GM19240 (cell line): ENCODE data around the gene ABCG1.

Source experiments
- DNase-seq: peaks from one replicate; pipeline ENCODE4 v3.0.0; 2011; ENCODE audit warnings: low spot score; ENCODE audit not compliant: insufficient read length

Gene ABCG1

DNA sequence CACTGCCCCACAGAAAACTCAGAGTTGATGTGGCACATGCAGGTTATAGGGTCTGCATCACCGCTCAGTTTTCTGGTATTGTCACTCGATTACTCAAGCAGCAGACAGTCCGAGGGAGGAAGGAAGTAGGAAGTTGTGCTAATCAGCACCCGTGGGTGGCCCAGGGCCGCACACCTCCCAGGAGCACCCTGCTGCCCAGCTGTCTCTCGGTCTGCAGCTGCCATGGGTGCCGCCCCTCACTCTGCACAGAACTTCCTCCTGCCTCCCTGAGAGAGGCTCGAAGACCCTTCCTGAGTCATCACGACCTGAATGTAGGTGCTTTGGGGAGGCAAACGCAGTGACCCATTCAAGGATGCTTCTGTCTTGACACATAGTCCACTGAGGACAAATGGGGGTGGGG lies 100.4 kb downstream of the ABCG1 start:
- DNase-seq, result no peak

GRCh38 chr21:42319851-42320572 lies 101.1 kb downstream of the ABCG1 start:
- DNase-seq, result no peak

DNA sequence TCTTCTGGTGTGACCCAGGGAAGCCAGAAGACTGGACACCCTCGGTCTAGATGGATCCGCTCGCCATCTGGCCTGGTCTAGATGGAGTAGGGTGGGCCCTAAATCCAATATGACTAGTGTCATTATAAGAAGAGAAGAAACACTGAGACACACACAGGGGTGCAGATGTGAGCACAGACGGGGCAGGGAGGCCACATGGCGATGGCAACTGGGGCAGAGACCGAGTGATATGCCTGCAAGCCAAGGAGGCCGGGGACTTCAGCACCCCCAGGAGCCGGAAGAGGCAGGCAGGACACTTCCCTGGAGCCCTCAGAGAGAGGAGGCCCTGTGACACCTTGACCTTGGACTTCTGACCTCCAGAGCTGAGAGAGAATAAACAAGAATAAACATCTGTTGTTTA lies 101.9 kb downstream of the ABCG1 start:
- no peak for DNase-seq

GRCh38 chr21:42321231-42321630 lies 102.3 kb downstream of the ABCG1 start:
- no peak for DNase-seq

- no peak for DNase-seq
Measured at GRCh38 chr21:42321845-42322244, 102.9 kb downstream of the ABCG1 start.

DNA sequence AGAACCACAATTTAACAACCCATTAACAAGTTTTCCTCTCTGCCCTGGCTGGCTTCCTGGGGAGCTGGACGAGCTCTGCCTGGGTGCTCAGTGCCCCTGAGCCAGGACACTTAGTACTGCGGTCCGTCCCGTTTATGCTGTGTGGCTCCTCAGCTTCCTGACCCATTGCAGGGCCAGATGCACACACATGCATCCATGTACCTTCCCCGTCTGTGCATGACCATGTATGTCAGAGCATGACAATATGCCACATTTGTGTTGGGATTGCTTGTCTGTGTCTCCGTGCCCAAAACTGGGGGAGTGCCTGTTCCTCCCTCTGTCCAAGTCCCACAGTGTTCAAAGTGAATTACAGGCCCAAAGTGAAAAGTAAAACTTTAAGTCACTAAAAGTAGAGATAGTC lies 106.0 kb downstream of the ABCG1 start:
- no peak for DNase-seq

DNA sequence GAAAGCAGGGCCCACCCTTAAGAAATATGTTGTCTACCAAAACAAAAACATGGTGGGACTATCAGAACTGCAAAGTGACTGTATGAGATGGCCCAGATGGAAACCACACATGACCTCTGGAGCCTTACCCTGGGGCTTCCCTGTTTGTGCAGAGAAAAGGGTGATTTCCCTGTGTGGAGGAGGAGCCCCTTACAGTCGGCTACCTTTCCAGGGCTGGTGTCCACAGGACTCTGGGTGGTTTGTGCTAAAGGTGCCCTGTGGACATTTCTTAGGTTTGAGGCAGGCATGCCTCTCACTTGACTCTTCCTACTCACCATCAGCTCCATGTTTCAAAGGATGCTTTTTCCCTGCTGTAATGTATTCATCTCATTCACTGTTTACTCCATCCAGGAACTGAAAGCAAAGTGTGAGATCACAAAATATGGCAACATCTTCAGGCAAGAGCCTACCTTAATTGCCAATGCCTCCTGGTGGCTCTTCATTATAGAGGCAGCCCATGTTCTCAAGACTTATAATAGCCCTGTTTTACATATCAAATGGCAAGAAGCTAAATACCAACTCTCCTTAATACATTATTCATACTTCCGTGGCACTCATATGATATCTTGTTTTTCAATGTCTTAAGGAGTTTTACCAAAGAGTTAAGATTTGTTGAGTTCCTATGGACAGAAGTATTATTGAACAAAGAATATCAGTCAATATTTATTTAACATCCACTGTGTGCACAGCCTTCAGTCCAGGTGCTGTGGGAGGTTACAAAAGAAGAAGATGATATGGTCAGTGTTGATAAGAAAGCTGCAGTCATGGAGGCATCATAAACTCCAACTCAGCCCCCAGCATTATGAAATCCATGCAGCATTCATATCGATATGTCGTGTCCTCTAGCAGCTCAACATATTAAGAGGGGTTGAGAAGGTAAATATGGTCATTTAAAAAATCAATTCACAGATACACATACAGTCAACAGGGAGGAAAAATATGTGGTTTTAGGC lies 111.7 kb downstream of the ABCG1 start:
- DNase-seq, result no peak

DNA sequence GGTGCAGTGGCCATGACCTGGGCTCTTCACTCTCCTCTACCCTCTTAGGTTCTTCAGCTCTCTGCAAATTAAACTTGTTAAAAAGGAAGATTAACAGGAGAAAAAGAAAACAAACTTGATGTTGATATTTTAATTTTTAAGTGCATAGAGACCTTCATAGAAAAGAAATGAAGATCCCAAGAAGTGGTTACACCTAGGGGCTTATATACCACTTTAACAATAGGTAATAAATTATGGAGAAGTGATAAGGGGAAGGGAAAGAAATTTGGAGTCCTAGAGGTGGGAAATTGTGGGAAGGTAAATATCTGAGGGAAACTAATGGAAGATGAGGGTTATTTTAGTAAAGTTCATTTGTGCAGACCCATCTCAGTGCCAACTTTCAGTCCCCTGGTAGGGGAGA lies 112.7 kb downstream of the ABCG1 start:
- DNase-seq, result no peak

DNA sequence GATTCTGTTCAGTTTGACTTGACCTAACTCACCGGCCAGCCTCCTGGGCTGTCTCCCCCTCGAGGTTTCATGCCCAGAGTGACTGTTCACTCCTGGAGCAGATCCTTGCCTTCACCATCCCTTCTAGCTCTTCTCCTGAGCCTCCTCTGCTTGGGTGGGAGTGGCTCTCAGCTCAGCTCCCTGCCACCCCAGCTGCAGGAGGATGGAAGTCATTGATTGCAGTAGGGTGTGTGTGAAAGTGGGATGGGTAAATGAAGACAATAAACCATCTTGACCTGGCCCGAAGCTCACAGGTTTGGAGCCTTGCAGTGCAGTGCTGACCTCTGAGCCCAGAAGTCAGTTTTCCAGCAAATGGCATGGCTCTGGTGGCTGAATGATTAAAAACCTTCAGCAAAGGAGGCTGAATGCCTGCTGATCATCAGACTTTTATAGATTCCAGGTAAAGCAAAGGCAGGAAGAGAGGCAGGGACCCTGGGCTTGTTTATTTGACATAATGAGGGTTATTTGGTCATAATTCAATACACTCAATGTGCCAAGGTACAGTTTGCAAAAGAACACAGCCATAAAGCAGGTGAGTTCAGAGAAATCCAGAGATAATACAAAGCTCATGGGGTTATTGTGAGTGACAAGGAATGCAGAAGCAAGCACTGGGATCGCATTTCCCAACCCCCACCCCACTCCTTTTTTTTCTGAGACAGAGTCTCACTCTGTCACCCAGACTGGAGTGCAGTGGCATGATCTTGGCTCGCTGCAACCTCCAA lies 113.8 kb downstream of the ABCG1 start:
- no peak for DNase-seq

- no peak for DNase-seq
Measured at GRCh38 chr21:42336054-42336453, 117.1 kb downstream of the ABCG1 start.

- DNase-seq, result no peak
Measured at GRCh38 chr21:42337276-42337675, 118.3 kb downstream of the ABCG1 start.

GRCh38 chr21:42337830-42338728 lies 119.1 kb downstream of the ABCG1 start:
- no peak for DNase-seq

DNA sequence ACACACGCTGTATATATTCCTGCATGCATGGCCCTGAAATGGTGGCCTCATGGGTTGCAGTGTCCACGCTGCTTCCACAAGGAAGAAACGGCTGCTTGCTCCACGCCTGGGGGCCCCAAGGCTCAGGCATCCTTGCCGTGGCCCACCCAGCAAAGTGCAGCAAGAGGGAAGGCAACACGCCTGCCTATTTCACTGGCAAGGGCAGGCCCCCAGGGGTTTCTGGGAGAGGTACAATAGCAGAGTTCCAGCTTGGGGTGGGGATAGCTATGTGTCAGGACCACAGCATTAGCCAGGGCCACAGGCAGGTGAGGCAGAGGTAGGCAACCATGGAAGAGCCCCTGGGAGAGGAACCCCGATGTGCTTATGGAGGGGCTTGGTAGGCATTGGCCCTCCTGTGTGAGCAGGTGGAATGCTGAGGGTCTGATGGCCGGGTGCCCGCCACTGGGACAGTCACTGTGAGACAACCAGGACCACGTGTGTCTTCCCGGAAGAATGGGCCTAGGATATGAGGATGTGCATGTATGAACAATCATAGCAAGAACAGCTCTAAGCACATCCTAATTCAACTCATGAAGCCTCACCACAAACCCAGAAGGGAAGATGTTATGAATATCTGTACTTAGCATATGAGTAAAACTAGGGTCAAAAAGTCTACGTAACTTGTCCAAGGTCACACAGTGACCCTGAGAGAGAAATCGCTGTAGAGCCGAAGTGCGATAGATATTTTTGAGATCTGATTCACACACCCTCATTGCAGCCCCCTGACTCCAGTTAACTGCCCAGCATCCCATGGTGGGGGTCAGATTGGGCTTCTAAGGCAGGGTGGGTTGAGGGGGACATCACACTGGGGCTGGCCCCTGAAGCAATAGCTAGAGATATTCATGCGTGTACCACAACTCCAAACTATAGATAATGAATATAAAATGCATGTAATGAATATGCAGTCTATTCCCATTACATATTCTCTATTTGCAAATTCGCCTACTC lies 120.1 kb downstream of the ABCG1 start:
- DNase-seq, result no peak

DNA sequence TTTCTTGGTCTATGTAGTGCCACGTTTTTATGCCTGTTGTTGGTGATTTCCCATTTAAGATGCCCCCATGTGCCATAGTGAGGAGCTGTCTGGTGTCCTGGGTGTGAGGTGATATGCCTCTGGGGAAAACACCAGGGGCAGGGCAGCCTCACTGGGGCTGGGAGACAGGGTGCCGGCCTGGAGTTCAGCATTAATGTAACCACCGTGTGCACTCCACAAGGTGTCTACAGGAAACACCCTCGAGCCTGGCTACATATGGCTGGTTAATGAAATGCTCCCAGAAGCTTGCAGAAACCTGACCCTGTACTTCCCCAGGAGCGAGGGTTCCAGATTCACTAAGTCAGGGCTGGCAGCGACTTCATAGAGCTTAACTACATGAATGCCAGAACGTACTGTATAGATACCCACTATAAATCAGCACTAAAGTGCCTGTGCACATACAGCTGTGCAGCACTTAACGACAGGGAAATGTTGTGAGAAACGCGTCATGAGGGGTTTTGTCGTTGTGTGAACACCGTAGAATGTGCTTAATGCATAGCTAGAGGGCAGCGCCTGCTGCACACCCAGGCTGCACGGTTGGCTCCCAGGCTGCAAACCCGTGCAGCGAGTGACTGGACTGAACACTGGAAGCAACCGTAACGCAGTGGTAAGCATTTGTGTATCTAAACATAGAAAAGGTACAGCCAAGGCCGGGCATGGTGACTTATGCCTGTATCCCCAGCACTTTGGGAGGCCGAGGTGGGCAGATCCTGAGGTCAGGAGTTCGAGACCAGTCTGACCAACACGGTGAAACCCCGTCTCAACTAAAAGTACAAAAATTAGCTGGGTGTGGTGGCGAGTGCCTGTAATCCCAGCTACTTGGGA lies 121.5 kb downstream of the ABCG1 start:
- DNase-seq, result no peak

GRCh38 chr21:42341776-42342542 lies 123.0 kb downstream of the ABCG1 start:
- DNase-seq, result no peak

DNA sequence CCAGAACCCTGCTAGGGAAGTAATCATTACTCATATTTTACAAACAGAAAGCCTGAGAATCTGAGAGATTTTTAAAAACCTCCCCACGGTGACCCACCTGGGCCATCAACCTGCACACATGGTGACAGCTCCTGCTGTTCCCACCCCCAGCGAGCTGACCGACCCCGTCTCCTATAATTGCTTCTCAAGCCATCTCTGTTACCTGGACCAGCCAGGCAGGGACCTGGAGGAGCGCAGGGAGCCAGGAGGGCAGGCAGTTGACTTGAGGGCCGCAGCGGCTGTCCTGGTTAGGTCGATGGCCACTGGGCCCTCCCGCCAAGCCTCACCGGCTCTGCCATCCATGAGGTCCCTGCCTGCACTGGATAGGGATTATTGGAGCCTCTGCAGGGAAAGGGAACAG lies 124.2 kb downstream of the ABCG1 start:
- no peak for DNase-seq

GRCh38 chr21:42343556-42343955 lies 124.6 kb downstream of the ABCG1 start:
- DNase-seq, result no peak

DNA sequence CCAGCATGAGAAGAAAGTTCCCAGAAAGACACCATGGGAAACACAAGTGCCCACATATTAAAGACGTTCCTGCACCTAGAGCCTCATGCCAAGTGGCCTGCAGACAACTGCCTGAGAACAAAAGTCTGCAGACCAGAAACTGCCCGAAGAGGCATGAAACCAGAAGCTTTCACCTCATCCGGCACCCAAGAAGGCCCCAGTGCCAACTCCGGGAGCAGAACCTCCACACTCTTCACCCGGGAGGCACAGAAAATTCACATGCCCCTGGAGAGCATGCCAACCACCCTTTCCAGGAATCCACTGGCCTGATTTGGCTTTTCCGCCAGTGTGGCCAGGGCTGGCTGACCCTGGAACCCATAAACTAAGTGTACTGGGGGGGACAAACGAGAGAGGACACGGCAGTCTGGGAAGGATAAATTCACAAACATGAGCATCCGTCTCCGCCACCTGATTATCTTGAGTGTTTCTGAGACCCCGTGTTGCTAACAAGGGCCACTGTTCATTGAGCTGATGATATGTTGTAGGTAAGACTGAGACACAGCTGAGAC lies 125.1 kb downstream of the ABCG1 start:
- no peak for DNase-seq
